SK-N-SH (cell line): ENCODE data around the gene SLC25A4. TPM values are rescaled to one million over a fixed set of nuclear protein-coding genes. Genes with fewer than 3 reads are reported as not detected.
A peak's percentile ranks its signal among the peaks of the same experiment; 100 is the strongest.

Experiments
- CTCF ChIA-PET: fragments of 300-600, 350-600 bp; formaldehyde crosslinking; extraction: SDS; loops from one replicate; lab custom pipeline; 2021; lab: Yijun Ruan, JAX
- POLR2A ChIA-PET: fragments of 350-600 bp; sonication (Branson Sonifier 250); formaldehyde crosslinking; extraction: SDS; loops from one replicate; lab custom pipeline; 2020; ENCODE audit warnings: antibody characterized with exemption, inconsistent platforms; lab: Yijun Ruan, JAX
- DNase-seq: peaks from one replicate; pipeline ENCODE4 v3.0.0; 2012
- H2AFZ ChIP-seq: fragments of 200-600 bp; sonication (generic); 2 replicates; pipeline ENCODE4 v1.8.1; 2016; ENCODE audit warnings: antibody characterized with exemption, mild to moderate bottlenecking, low read depth
- H3F3A ChIP-seq: fragments of 200-600 bp; sonication (generic); replicated peaks from 2 replicates; pipeline ENCODE3; 2016; ENCODE audit warnings: antibody characterized with exemption, mild to moderate bottlenecking; ENCODE audit not compliant: insufficient read depth
- H3K27ac ChIP-seq, 2 experiments: fragments of 200-500 bp in 1 of 2; fragments of 200-600 bp in 1 of 2; sonication (Bioruptor generic) in 1 of 2; sonication (generic), shearing (Covaris generic) in 1 of 2; 2 replicates each; pipeline versions ENCODE4 v1.5.1 to v1.6.1; 2014 to 2016; ENCODE audit warnings: low read depth in 2 of 2, inconsistent platforms in 1 of 2, low read length in 1 of 2, mild to moderate bottlenecking in 1 of 2, mixed read lengths in 1 of 2
- H3K27me3 ChIP-seq: fragments of 200-600 bp; sonication (generic), shearing (Covaris generic); 2 replicates; pipeline ENCODE4 v1.6.1; 2016; ENCODE audit warnings: mixed run types; ENCODE audit not compliant: insufficient read depth
- H3K36me3 ChIP-seq, 2 experiments: fragments of 200-500 bp in 1 of 2; fragments of 200-600 bp in 1 of 2; sonication (Bioruptor generic) in 1 of 2; sonication (generic) in 1 of 2; replicated peaks in 1 of 2; 2 replicates each; pipeline versions ENCODE3 to v1.5.1; 2014 to 2016; ENCODE audit warnings: low read length in 1 of 2, mild to moderate bottlenecking in 1 of 2; ENCODE audit not compliant: insufficient read depth in 2 of 2, control insufficient read depth in 1 of 2
- H3K4me1 ChIP-seq, 2 experiments: fragments of 200-500 bp in 1 of 2; fragments of 200-600 bp in 1 of 2; sonication (Bioruptor generic) in 1 of 2; sonication (generic), shearing (Covaris generic) in 1 of 2; 2 replicates each; pipeline versions ENCODE4 v1.5.1 to v1.6.1; 2014 to 2016; ENCODE audit warnings: low read depth in 1 of 2, low read length in 1 of 2, mixed run types in 1 of 2; ENCODE audit not compliant: insufficient read depth in 2 of 2, control insufficient read depth in 1 of 2
- H3K4me2 ChIP-seq: fragments of 200-600 bp; sonication (generic), shearing (Covaris generic); 2 replicates; pipeline ENCODE4 v1.6.1; 2017; ENCODE audit warnings: mixed run types
- H3K4me3 ChIP-seq, 2 experiments: fragments of 200-500 bp in 1 of 2; fragments of 200-600 bp in 1 of 2; sonication (Bioruptor generic) in 1 of 2; sonication (generic), shearing (Covaris generic) in 1 of 2; 2 replicates each; pipeline versions ENCODE4 v1.5.1 to v1.8.1; 2014 to 2016; ENCODE audit warnings: low read depth in 2 of 2, inconsistent platforms in 1 of 2, low read length in 1 of 2, mild to moderate bottlenecking in 1 of 2, mixed read lengths in 1 of 2, moderate library complexity in 1 of 2
- H3K79me2 ChIP-seq: fragments of 200-600 bp; sonication (generic); 2 replicates; pipeline ENCODE4 v1.8.1; 2017; ENCODE audit warnings: mild to moderate bottlenecking; ENCODE audit not compliant: insufficient read depth
- H3K9ac ChIP-seq: fragments of 200-600 bp; sonication (generic); 2 replicates; pipeline ENCODE4 v1.6.1; 2017; ENCODE audit warnings: mixed run types
- H3K9me2 ChIP-seq: fragments of 200-600 bp; sonication (generic); 2 replicates; pipeline ENCODE4 v1.6.1; 2017; ENCODE audit warnings: mixed run types
- H3K9me3 ChIP-seq: fragments of 200-600 bp; sonication (generic); 2 replicates; pipeline ENCODE4 v1.6.1; 2017; ENCODE audit warnings: mixed run types, mild to moderate bottlenecking, moderate library complexity
- H4K20me1 ChIP-seq: fragments of 200-600 bp; sonication (generic); 2 replicates; pipeline ENCODE4 v1.6.1; 2017; ENCODE audit warnings: mild to moderate bottlenecking, mixed run types; ENCODE audit not compliant: insufficient read depth
- FOSL2 ChIP-seq: IDR thresholded peaks from 2 replicates; pipeline ENCODE4 v1.4.0; 2012; ENCODE audit warnings: low read depth, mild to moderate bottlenecking, moderate library complexity, borderline replicate concordance
- GATA2 ChIP-seq: sonication (generic); formaldehyde crosslinking; IDR thresholded peaks from 2 replicates; pipeline ENCODE4 v1.5.0; 2020; ENCODE audit warnings: mild to moderate bottlenecking, missing genetic modification reagents
- SIN3A ChIP-seq: IDR thresholded peaks from 2 replicates; pipeline ENCODE4 v1.6.1; 2012; ENCODE audit warnings: low read depth, mild to moderate bottlenecking, low read length, moderate library complexity, borderline replicate concordance
- TCF12 ChIP-seq: IDR thresholded peaks from 2 replicates; pipeline ENCODE4 v1.4.0; 2012
- WGBS: methylation state at CpG from one replicate; pipeline ENCODE4 v1.1.6; 2017; ENCODE audit warnings: low lambda C conversion rate; 5-methylcytosine and 5-hydroxymethylcytosine counted together
- polyA plus RNA-seq, 3 experiments: library from polyadenylated mRNA; depleted of rRNA; stranded (reverse); fragments of >200 nt; gene quantifications; 2 replicates each; pipeline ENCODE4 v1.2.3, GENCODE V29; 2012
- TF ChIP-seq, protein P1 (sequence below): fragments of 150-350 bp; IDR thresholded peaks from 2 replicates; pipeline ENCODE4 v1.6.1; 2017; ENCODE audit warnings: antibody characterized with exemption, low read length, low read depth, borderline replicate concordance
- TF ChIP-seq, protein P2 (sequence below): IDR thresholded peaks from 2 replicates; pipeline ENCODE4; 2012
- TF ChIP-seq, protein P3 (sequence below): IDR thresholded peaks from 2 replicates; pipeline ENCODE4 v1.4.0; 2012; ENCODE audit warnings: low read depth
- TF ChIP-seq, protein P4 (sequence below): fragments of 150-350 bp; IDR thresholded peaks from 2 replicates; pipeline ENCODE4 v1.6.1; 2016; ENCODE audit warnings: mild to moderate bottlenecking, low read depth, low read length

The SLC25A4 gene
- polyA plus RNA-seq, 1 of the 3 experiments (the other 2 are of a cell fraction), result 36.2 TPM

DNA sequence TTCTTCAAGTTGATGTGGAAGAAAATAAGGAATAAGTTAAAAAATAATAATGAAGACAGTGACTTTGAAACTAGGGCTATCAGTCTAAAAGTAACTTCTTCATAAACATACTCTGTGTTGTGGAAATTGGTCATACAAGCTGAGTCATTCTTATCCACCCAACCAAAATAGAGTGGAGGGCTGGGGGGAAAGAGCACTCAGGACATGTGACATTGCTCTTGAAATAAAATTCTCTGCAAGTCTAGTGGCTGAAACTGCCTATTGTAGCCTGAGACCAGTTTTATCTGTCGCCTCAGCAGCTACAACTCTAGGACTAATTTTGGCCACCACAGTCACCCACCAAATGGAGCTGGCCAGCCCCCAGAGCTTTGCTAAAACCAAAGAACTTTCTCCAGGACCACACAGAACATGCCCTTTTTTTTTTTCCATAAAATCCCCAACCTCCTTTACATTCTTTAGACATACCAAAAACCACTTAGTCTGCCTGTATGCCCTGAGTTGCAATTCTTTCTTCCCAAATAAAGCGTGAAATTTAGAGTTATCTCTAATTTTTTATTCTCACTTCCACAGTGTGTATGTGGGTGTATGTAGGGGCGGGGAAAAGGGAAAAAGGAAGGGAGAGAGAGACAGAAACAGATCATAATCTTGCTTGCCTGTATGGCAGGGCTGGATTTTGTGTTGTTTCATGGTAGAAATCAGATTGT, 23.0 kb upstream of the SLC25A4 start:
- H3K9ac ChIP-seq, result no peak overlapping the region
- POLR2A ChIA-PET, result no interaction called here
- H4K20me1 ChIP-seq, result no peaks in the 10 kb centered on the region
- H2AFZ ChIP-seq, result no peak overlapping the region
- DNase-seq, result no peak
- no peaks in the 10 kb centered on the region for H3K27me3 ChIP-seq
- H3K36me3 ChIP-seq, result no peaks in the 10 kb centered on the region
- peak overlapping the region in 1 of 2 experiments; percentile 40; a peak in 1 of 4 replicates for H3K27ac ChIP-seq
- no peaks in the 10 kb centered on the region for H3F3A ChIP-seq
- no peaks in the 10 kb centered on the region for H3K79me2 ChIP-seq
- TF ChIP-seq GATA2 (CRISPR knock-in tag), result peak; percentile 50
- TF ChIP-seq, protein P1, sequence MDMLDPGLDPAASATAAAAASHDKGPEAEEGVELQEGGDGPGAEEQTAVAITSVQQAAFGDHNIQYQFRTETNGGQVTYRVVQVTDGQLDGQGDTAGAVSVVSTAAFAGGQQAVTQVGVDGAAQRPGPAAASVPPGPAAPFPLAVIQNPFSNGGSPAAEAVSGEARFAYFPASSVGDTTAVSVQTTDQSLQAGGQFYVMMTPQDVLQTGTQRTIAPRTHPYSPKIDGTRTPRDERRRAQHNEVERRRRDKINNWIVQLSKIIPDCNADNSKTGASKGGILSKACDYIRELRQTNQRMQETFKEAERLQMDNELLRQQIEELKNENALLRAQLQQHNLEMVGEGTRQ, result no peak
- no peak for TF ChIP-seq TCF12
- H3K4me2 ChIP-seq, result peak overlapping the region; percentile 2; the same call in 1 of the 2 replicates
- no peaks in the 10 kb centered on the region for H3K9me2 ChIP-seq
- H3K4me3 ChIP-seq, result no peak overlapping the region
- H3K9me3 ChIP-seq, result no peaks in the 10 kb centered on the region
- peaks cover 5 to 12% of the 10 kb centered on the region in 2 experiments; a peak in 2 of 4 replicates for H3K4me1 ChIP-seq
- CTCF ChIA-PET, result interaction anchor here (0.7 to 1.8 kb wide), 5 partner anchors 14 to 138 kb away, joined by 3 to 7 read pairs (median 4); no protein-coding TSS in a partner anchor
- WGBS, result 88% methylated on average over 3 of the region's 3 CpGs

DNA sequence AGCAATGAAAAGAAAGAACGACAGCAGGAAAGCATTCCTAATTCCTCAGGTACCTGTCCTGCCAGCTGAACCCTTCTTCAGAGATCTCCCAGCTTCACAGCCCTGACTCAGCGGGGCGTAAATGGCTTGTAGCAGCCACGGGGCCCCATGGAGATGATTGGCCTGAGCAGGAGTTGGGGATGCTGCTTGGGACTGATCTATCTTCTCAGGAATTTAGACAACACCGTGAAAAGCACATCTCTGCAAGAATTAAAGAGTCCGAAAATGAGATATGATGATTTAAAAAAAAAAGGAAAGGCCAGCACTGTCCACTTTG, 22.5 kb upstream of the SLC25A4 start:
- ChIA-PET CTCF (interaction anchor here (0.7 kb wide), 1 partner anchor 14 kb away, joined by 3 read pairs; no protein-coding TSS in a partner anchor), POLR2A (no interaction called here)
- 77% methylated on average over 6 of the region's 6 CpGs for WGBS

DNA sequence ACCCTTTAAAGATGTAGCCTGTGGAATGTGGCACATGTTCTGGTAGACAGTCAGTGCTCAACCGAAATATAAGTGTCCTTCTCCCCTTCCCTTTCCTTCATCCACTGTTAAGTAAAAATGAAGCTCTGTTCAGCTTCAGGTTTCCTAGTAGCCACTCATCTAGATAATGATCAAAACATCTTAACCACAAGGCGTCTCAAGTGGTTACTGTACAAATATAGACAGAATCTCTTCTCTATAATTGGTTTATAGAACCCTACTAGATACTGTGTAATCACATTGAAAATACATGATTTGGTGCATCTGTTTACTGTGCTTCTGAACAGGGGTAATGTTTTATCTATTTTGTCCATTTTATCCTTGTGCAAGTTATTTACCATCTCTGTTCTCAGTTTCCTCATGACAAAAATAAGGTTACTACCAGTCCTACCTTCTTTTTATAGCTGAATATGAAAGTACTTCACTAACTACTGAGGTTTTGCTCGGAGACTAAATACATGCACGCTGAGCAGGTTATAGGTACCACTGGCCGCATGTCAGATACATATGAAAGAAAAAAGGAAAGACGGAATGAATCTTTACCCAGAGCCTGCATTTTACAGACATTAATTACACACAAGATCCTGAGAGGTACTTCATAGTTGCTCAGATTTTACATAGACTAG, 20.3 kb upstream of the SLC25A4 start:
- WGBS, result 78% methylated on average over 6 of the region's 6 CpGs
- Histone ChIP-seq H3K9me3 (no peaks in the 10 kb centered on the region), H3K4me3 (no peak overlapping the region), H3K27ac (no peak overlapping the region), H3F3A (no peaks in the 10 kb centered on the region), H3K9me2 (no peaks in the 10 kb centered on the region), H2AFZ (no peak overlapping the region), H3K9ac (no peak overlapping the region), H3K27me3 (no peaks in the 10 kb centered on the region), H3K36me3 (no peaks in the 10 kb centered on the region)
- POLR2A ChIA-PET, result no interaction called here
- peak; percentile 33; the same call in 1 of the 2 replicates for TF ChIP-seq TCF12
- TF ChIP-seq, protein P2, sequence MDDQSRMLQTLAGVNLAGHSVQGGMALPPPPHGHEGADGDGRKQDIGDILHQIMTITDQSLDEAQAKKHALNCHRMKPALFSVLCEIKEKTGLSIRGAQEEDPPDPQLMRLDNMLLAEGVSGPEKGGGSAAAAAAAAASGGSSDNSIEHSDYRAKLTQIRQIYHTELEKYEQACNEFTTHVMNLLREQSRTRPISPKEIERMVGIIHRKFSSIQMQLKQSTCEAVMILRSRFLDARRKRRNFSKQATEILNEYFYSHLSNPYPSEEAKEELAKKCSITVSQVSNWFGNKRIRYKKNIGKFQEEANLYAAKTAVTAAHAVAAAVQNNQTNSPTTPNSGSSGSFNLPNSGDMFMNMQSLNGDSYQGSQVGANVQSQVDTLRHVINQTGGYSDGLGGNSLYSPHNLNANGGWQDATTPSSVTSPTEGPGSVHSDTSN, result peak; percentile 25; the same call in 1 of the 2 replicates
- TF ChIP-seq, protein P3, sequence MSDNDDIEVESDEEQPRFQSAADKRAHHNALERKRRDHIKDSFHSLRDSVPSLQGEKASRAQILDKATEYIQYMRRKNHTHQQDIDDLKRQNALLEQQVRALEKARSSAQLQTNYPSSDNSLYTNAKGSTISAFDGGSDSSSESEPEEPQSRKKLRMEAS, result peak; percentile 19; the same call in 1 of the 2 replicates
- TF ChIP-seq FOSL2, result no peak
- TF ChIP-seq, all 33 proteins: peak for 3
- Histone ChIP-seq H3K4me1 (peaks cover 10 to 12% of the 10 kb centered on the region in 2 experiments; a peak in 1 of 4 replicates), H3K79me2 (no peaks in the 10 kb centered on the region), H4K20me1 (no peaks in the 10 kb centered on the region), H3K4me2 (no peak overlapping the region)
- CTCF ChIA-PET, result interaction anchor here (2.8 to 3.9 kb wide), 3 partner anchors 12 to 118 kb away, joined by 8 to 12 read pairs (median 12); no protein-coding TSS in a partner anchor
- no peak for DNase-seq

More for the DNA sequence above, 22.5 kb upstream of the SLC25A4 start:
- Histone ChIP-seq H3K9me2 (no peaks in the 10 kb centered on the region), H3F3A (no peaks in the 10 kb centered on the region), H2AFZ (no peak overlapping the region), H3K79me2 (no peaks in the 10 kb centered on the region), H3K9ac (no peak overlapping the region), H3K36me3 (no peaks in the 10 kb centered on the region), H3K4me3 (no peak overlapping the region), H3K4me1 (peaks cover 5 to 12% of the 10 kb centered on the region in 2 experiments; a peak in 2 of 4 replicates), H3K27me3 (no peaks in the 10 kb centered on the region), H4K20me1 (no peaks in the 10 kb centered on the region), H3K9me3 (no peaks in the 10 kb centered on the region), H3K4me2 (no peak overlapping the region), H3K27ac (peak overlapping the region in 1 of 2 experiments; percentile 40; a peak in 1 of 4 replicates)
- no peak for DNase-seq
- no peak for TF ChIP-seq SIN3A
- TF ChIP-seq, protein P4, sequence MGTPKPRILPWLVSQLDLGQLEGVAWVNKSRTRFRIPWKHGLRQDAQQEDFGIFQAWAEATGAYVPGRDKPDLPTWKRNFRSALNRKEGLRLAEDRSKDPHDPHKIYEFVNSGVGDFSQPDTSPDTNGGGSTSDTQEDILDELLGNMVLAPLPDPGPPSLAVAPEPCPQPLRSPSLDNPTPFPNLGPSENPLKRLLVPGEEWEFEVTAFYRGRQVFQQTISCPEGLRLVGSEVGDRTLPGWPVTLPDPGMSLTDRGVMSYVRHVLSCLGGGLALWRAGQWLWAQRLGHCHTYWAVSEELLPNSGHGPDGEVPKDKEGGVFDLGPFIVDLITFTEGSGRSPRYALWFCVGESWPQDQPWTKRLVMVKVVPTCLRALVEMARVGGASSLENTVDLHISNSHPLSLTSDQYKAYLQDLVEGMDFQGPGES, result no peak
